ENCODE data around the gene OSBPL10. TPM values are rescaled to one million over a fixed set of nuclear protein-coding genes. Genes with fewer than 3 reads are reported as not detected.
A peak's percentile ranks its signal among the peaks of the same experiment; 100 is the strongest.

The OSBPL10 gene
- 10 to 100 TPM; 18.6 to 33.6 (median 28.8) TPM for total RNA-seq

- no peaks in the 10 kb centered on the region for H3K9me3 ChIP-seq
- WGBS, 2 donors: 6 to 9% methylated on average over 39 to 57 of the region's 65 CpGs
- intact Hi-C loops (cut with DNase I): no loop called here
- TF ChIP-seq POLR2A (IDR thresholded peaks at IDR 0.05) (peak in 1 of 2 donors; percentile 70), CTCF (IDR thresholded peaks at IDR 0.05) (peak in 1 of 6 experiments; percentile 10)
- peak; percentile 91 to 93 for DNase-seq
- H3K27ac ChIP-seq: peak within 1 kb of the TSS; percentile 62 to 95 (median 78)
- no peaks in the 10 kb centered on the region for H3K27me3 ChIP-seq
- H3K4me3 ChIP-seq (replicated peaks in 1 of 3): peak within 1 kb of the TSS; percentile 60 to 94 (median 80)
- H3K4me1 ChIP-seq: peaks cover 4 to 6% of the 10 kb centered on the region in 2 donors
- H3K36me3 ChIP-seq: no peaks in the 10 kb centered on the region
Measured at GRCh38 chr3:31981206-31982181, at the start of gene OSBPL10, which contains the start of gene ZNF860. TSS of gene OSBPL10 (minus strand) at chr3:31981262. CDS start at chr3:31981179, 83 bp downstream. TSS of gene ZNF860 (plus strand) at chr3:31981750. CDS start at chr3:31989080, 7,330 bp downstream.

GRCh38 chr3:32026593-32026992 is 45.5 kb upstream of the OSBPL10 start:
- DNase-seq: no peak
- H3K4me3 ChIP-seq (replicated peaks in 1 of 3): no peak overlapping the region
- 79 to 84% methylated on average over 6 of the region's 6 CpGs for WGBS, 2 donors
- intact Hi-C loops (cut with DNase I): no loop called here
- H3K4me1 ChIP-seq: no peaks in the 10 kb centered on the region
- H3K27ac ChIP-seq: no peak overlapping the region
- H3K9me3 ChIP-seq: no peaks in the 10 kb centered on the region
- no peaks in the 10 kb centered on the region for H3K36me3 ChIP-seq
- H3K27me3 ChIP-seq: no peaks in the 10 kb centered on the region
- TF ChIP-seq CTCF (IDR thresholded peaks at IDR 0.05) (no peak), POLR2A (IDR thresholded peaks at IDR 0.05) (no peak)

- no peaks in the 10 kb centered on the region for H3K9me3 ChIP-seq
- TF ChIP-seq POLR2A (IDR thresholded peaks at IDR 0.05) (no peak), CTCF (IDR thresholded peaks at IDR 0.05) (no peak)
- H3K27me3 ChIP-seq: no peaks in the 10 kb centered on the region
- H3K27ac ChIP-seq: no peak overlapping the region
- no peaks in the 10 kb centered on the region for H3K36me3 ChIP-seq
- intact Hi-C loops (cut with DNase I): loop anchor here (5.0 kb wide), 1 partner anchor 119 kb away; no protein-coding TSS in a partner anchor
- WGBS, 2 donors: 88 to 97% methylated on average over 2 of the region's 2 CpGs
- DNase-seq: no peak
- peaks cover 7 to 11% of the 10 kb centered on the region in 2 donors for H3K4me1 ChIP-seq
- H3K4me3 ChIP-seq (replicated peaks in 1 of 3): no peak overlapping the region
Measured at GRCh38 chr3:32022947-32023346, 41.9 kb upstream of the OSBPL10 start.

- DNase-seq: no peak
- Histone ChIP-seq H3K27ac (no peak overlapping the region), H3K36me3 (no peaks in the 10 kb centered on the region), H3K27me3 (no peaks in the 10 kb centered on the region), H3K9me3 (no peaks in the 10 kb centered on the region), H3K4me3 (replicated peaks in 1 of 3) (no peak overlapping the region), H3K4me1 (peaks cover 7 to 16% of the 10 kb centered on the region in 2 donors)
- 76 to 83% methylated on average over 3 of the region's 3 CpGs for WGBS, 2 donors
- TF ChIP-seq CTCF (IDR thresholded peaks at IDR 0.05) (no peak), POLR2A (IDR thresholded peaks at IDR 0.05) (no peak)
- intact Hi-C loops (cut with DNase I): loop anchor here (5.0 kb wide), 1 partner anchor 121 kb away; no protein-coding TSS in a partner anchor
Measured at GRCh38 chr3:32021748-32022147, 40.7 kb upstream of the OSBPL10 start.

- no peak for DNase-seq
- 89 to 92% methylated on average over 7 of the region's 7 CpGs for WGBS, 2 donors
- TF ChIP-seq CTCF (IDR thresholded peaks at IDR 0.05): no peak
- TF ChIP-seq POLR2A (IDR thresholded peaks at IDR 0.05): no peak
- Histone ChIP-seq H3K4me3 (replicated peaks in 1 of 3) (no peak overlapping the region), H3K27me3 (no peaks in the 10 kb centered on the region), H3K4me1 (peaks cover 7 to 16% of the 10 kb centered on the region in 2 donors), H3K27ac (no peak overlapping the region), H3K9me3 (no peaks in the 10 kb centered on the region), H3K36me3 (no peaks in the 10 kb centered on the region)
- intact Hi-C loops (cut with DNase I): loop anchor here (5.0 kb wide), 1 partner anchor 121 kb away; no protein-coding TSS in a partner anchor
Measured at GRCh38 chr3:32021155-32021554, 40.1 kb upstream of the OSBPL10 start.
